ENCODE measurements around the gene CACNA1C. TPM values are rescaled to one million over a fixed set of nuclear protein-coding genes. Genes with fewer than 3 reads are reported as not detected.

The CACNA1C gene
- total and polyA plus RNA-seq, 2 donors from 2014 or later: 1.6 to 17.4 TPM

GRCh38 chr12:2642176-2642892 lies 589.5 kb downstream of the CACNA1C start:
- Histone ChIP-seq H3K27me3 (ENCODE audit: control insufficient read depth, insufficient read depth, low read length) (no peaks in the 10 kb centered on the region), H3K27ac (ENCODE audit: low read depth in 2 of 2, low read length in 2 of 2) (no peak overlapping the region), H3K9ac (ENCODE audit: low read length in 3 of 3) (no peak overlapping the region), H3K36me3 (ENCODE audit: control insufficient read depth in 2 of 3, insufficient read depth in 3 of 3, low read length in 3 of 3) (no peaks in the 10 kb centered on the region), H3K4me1 (ENCODE audit: control insufficient read depth in 2 of 3, insufficient read depth in 2 of 3, low read depth in 1 of 3, low read length in 3 of 3) (no peaks in the 10 kb centered on the region), H3K4me3 (ENCODE audit: low read length in 3 of 3) (no peak overlapping the region), H3K9me3 (ENCODE audit: control insufficient read depth in 2 of 3, insufficient read depth in 1 of 3, low read length in 3 of 3) (no peaks in the 10 kb centered on the region)
- FAIRE-seq (no peak), DNase-seq (peak in 1 of 5 donors; percentile 6)
- TF ChIP-seq CTCF (IDR thresholded peaks at IDR 0.05; ENCODE audit: borderline replicate concordance, extremely low read depth, insufficient read depth): no peak
- intact Hi-C loops (cut with DNase I): no loop called here

GRCh38 chr12:2642896-2643425 lies 590.2 kb downstream of the CACNA1C start:
- TF ChIP-seq CTCF (IDR thresholded peaks at IDR 0.05; ENCODE audit: borderline replicate concordance, extremely low read depth, insufficient read depth): no peak
- Histone ChIP-seq H3K4me1 (ENCODE audit: control insufficient read depth in 2 of 3, insufficient read depth in 2 of 3, low read depth in 1 of 3, low read length in 3 of 3) (no peaks in the 10 kb centered on the region), H3K4me3 (ENCODE audit: low read length in 3 of 3) (no peak overlapping the region), H3K9ac (ENCODE audit: low read length in 3 of 3) (no peak overlapping the region), H3K36me3 (ENCODE audit: control insufficient read depth in 2 of 3, insufficient read depth in 3 of 3, low read length in 3 of 3) (no peaks in the 10 kb centered on the region), H3K9me3 (ENCODE audit: control insufficient read depth in 2 of 3, insufficient read depth in 1 of 3, low read length in 3 of 3) (no peaks in the 10 kb centered on the region), H3K27me3 (ENCODE audit: control insufficient read depth, insufficient read depth, low read length) (no peaks in the 10 kb centered on the region), H3K27ac (ENCODE audit: low read depth in 2 of 2, low read length in 2 of 2) (no peak overlapping the region)
- intact Hi-C loops (cut with DNase I): no loop called here
- FAIRE-seq (no peak), DNase-seq (peak in 2 of 5 donors; percentile 4 to 15)

GRCh38 chr12:2643576-2644135 lies 590.9 kb downstream of the CACNA1C start:
- H3K9me3 ChIP-seq (ENCODE audit: control insufficient read depth in 2 of 3, insufficient read depth in 1 of 3, low read length in 3 of 3): no peaks in the 10 kb centered on the region
- intact Hi-C loops (cut with DNase I): no loop called here
- H3K36me3 ChIP-seq (ENCODE audit: control insufficient read depth in 2 of 3, insufficient read depth in 3 of 3, low read length in 3 of 3): no peaks in the 10 kb centered on the region
- H3K9ac ChIP-seq (ENCODE audit: low read length in 3 of 3): no peak overlapping the region
- H3K4me3 ChIP-seq (ENCODE audit: low read length in 3 of 3): no peak overlapping the region
- peak in 2 of 5 donors; percentile 16 to 46 for DNase-seq
- TF ChIP-seq CTCF (IDR thresholded peaks at IDR 0.05; ENCODE audit: borderline replicate concordance, extremely low read depth, insufficient read depth): no peak
- FAIRE-seq: no peak
- no peaks in the 10 kb centered on the region for H3K27me3 ChIP-seq (ENCODE audit: control insufficient read depth, insufficient read depth, low read length)
- H3K27ac ChIP-seq (ENCODE audit: low read depth in 2 of 2, low read length in 2 of 2): no peak overlapping the region
- H3K4me1 ChIP-seq (ENCODE audit: control insufficient read depth in 2 of 3, insufficient read depth in 2 of 3, low read depth in 1 of 3, low read length in 3 of 3): no peaks in the 10 kb centered on the region
